SK-MEL-5 (cell line): Measurements from ENCODE around the gene CUTC. TPM values are rescaled to one million over a fixed set of nuclear protein-coding genes. Genes with fewer than 3 reads are reported as not detected.

Experiments
- DNase-seq: peaks from one replicate; pipeline ENCODE4 v3.0.0-alpha.2; 2016; ENCODE audit warnings: low read depth, low spot score
- in situ Hi-C: cut with HindIII; loops from 2 replicates; pipeline ENCODE4 v1.10.0; 2016; ENCODE audit warnings: low sequenced_read_pairs, high pct_unique_total_duplicates, low pct_unique_long_range_greater_than_20kb
- polyA plus RNA-seq, 2 experiments: library from polyadenylated mRNA; depleted of rRNA; stranded (reverse); fragments of >200 nt; gene quantifications; 2 replicates each; pipeline ENCODE4 v1.2.3, GENCODE V29; 2015
- total RNA-seq: library from RNA; depleted of rRNA; stranded (reverse); fragments of >200 nt; shearing (Covaris generic); gene quantifications from 2 replicates; pipeline ENCODE4 v1.2.3, GENCODE V29; 2014; rRNA removed

Gene CUTC
- 8.5 and 10.9 TPM in 2 replicates for total RNA-seq
- 6.5 and 10.0 TPM in 2 replicates for polyA plus RNA-seq (2015; cell fraction: cytosol; rRNA removed)
- polyA plus RNA-seq (2015; cell fraction: nucleus; rRNA removed), result 23.4 and 38.7 TPM in 2 replicates

DNA sequence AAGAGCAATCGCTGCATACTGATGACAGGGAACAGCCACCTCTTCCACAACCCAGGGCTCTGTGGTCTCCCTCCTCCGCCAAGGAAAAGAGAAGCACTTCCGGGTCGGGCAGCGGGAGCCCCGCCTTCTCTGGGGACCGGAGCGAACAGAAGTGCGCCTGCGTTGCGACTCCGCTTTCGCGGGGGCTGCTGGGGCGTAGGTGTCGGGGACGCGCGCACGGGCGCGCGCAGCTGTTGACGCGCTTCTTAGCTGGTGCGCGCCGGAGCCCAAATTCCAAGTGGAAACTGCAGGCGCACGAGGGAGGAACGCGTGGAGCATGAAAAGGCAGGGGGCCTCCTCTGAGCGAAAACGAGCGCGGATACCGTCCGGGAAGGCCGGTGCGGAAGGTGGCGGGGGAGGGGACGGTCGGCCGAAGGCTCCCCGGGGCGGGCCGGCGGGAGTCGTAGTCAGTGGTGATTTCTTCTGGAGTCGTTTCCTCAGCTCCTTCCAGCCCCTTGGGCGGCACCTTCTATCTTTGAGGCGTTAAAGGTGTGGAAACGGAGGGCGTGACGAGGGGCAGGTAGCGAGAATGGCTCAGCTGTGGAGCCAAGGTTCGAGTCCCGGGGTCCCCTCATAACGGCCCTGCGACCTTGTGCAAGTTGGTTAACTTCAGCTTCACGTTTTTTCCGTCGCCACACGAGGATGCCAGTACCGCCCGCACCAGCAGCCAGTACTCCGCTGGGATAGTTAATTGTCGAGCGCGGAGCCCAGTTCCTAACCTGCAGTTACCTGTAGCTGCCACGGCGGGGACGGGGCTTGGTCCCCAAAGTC, at the start of gene CUTC, which contains the start of gene COX15:
TSS of gene CUTC (plus strand) at position 202 of the 810 bp plus-strand sequence. CDS start at position 317, 115 bp downstream.
TSS of gene COX15 (minus strand) at position 95 of the 810 bp plus-strand sequence. CDS start at position 17, 78 bp downstream.
- in situ Hi-C loops, result no loop called here
- DNase-seq, result peak; percentile 95

GRCh38 chr10:99682752-99683151, 49.3 kb upstream of the CUTC start:
- in situ Hi-C loops, result no loop called here
- peak; percentile 41 for DNase-seq

GRCh38 chr10:99685597-99685967, 46.5 kb upstream of the CUTC start:
- DNase-seq, result no peak
- in situ Hi-C loops, result no loop called here

DNA sequence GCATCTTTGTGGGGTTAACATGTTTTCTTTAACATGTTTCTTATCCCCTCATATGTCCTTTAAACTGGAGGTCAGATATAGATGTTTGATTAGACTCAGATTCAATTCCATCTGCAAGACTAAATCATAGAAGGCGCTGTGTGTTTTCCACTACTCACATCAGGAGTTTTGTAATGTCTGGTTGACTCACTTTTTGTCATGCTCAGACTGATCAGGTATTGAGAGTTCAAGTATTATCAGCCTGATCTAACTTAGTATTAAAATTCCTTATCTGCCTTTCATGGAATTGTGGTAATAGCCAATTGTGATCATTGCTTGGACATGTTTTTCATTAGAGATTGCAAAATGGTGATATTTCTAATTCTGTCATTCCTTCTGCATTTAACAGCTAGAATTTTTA, 42.6 kb upstream of the CUTC start:
- no peak for DNase-seq
- in situ Hi-C loops, result no loop called here

DNA sequence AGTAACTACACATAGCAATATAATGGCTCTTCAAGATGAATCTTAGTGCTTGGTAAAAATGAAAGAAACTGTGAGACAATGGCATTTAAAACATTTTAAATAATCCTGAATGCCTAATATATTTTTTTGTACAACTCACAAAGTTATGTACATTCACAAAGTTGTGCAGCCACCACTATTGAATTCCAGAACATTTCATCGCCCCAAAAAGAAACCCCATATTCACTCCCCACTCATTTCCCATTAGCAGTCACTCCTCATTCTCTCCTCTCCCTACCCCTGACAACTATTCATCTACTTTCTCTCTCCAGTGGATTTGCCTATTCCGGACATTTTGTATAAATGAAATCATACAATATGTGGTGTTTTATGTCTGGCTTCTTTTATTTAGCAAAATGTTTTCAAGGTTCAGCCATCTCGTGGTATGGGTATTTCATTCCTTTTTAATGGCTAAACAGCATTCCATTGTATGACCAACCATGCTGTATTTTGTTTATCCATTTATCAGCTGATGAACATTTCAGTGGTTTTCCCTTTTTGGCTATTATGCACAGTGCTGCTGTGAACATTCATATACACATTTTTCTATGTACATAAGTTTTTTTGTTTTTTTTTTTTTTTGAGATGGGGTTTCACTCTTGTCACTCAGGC, 38.0 kb upstream of the CUTC start:
- in situ Hi-C loops, result no loop called here

DNA sequence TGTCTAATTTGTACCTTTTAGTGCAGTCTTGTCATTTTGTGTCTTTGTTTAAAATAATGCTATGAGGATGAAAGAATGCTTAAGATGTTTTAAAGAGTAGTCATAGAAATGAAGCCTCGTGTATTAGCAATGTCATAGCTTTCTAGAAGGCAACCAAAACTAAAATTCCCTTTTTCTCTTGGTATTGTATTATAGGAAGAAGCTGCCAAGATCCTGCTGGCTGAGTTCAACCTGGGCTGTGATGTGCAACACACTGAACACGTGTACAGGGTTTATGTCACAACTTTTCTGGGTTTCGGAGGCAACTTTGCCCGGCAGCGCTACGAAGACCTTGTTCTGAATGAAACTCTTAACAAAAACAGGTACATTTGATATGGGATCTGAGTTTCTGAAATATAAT, 36.3 kb upstream of the CUTC start:
- in situ Hi-C loops, result no loop called here
- DNase-seq, result no peak

More for the DNA sequence above, 38.0 kb upstream of the CUTC start:
- no peak for DNase-seq

DNA sequence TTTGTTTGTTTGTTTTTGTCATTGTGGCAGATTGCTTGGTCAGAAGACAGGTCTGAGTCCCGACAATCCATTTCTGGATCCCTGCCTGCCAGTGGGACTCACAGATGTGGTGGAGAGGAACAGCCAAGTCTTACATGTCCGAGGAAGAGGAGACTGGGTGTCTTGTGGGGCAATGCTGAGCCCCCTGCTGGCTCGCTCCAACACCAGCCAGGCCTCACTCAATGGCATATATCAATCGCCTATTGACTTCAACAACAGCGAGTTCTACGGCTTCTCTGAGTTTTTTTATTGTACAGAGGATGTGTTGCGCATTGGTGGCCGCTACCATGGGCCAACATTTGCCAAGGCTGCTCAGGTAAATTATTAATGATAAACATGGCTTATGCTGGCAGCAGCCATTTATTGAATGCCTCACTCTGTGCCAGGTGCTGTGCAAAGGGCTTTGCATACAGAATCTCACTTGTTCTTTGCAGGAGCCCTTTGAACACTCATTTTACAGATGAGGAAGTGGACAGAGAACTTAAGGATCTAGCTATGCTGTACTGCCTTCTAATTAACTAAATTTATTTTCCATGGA, 33.4 kb upstream of the CUTC start:
- DNase-seq, result peak; percentile 50

DNA sequence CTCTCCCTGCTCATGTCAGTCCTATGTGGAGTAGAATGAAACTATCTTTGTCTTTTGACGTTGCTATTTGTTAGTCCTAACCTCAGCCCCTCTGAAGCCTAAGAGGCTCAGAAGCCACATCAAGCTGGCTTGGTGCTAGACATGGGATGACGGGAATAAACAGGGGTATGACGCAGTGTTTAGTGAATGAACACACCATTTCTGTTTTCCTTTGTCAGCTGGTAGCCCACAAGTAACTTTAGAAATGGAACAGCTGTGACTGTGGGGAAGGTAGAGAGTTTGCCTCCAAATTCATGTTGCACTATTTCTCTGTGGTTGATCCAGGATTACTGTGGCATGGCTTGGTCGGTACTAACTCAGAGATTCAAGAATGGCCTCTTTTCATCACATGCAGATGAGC, 31.4 kb upstream of the CUTC start:
- in situ Hi-C loops, result no loop called here
- no peak for DNase-seq

More for the DNA sequence above, 33.4 kb upstream of the CUTC start:
- in situ Hi-C loops, result no loop called here

DNA sequence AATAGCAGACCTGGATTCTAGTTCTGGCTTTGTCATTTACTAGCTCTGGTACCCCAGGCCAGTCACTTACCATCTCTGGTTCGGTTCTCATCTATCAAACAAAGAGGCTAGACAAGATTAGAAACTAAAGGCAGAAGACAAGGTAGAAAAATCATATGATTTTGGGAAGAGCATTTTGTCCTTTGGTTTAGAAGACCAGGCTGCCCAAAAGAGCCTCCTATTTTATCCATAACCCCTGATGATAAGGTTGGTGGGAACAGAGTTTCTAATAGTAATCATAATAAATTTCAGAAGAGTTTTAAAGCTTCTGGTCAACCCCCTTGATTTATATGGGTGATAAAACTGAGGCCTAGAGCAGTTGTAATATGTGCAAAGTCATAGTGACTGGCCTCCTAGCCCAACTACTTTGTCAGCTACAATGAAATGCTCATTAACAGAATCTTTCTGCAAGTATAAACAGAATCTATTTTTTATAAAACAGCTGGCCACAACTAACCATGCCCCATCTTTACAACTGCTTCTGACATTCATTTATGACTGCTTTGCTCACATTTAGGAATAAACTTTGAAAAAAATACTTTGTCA, 23.5 kb upstream of the CUTC start:
- no peak for DNase-seq
- in situ Hi-C loops, result no loop called here

DNA sequence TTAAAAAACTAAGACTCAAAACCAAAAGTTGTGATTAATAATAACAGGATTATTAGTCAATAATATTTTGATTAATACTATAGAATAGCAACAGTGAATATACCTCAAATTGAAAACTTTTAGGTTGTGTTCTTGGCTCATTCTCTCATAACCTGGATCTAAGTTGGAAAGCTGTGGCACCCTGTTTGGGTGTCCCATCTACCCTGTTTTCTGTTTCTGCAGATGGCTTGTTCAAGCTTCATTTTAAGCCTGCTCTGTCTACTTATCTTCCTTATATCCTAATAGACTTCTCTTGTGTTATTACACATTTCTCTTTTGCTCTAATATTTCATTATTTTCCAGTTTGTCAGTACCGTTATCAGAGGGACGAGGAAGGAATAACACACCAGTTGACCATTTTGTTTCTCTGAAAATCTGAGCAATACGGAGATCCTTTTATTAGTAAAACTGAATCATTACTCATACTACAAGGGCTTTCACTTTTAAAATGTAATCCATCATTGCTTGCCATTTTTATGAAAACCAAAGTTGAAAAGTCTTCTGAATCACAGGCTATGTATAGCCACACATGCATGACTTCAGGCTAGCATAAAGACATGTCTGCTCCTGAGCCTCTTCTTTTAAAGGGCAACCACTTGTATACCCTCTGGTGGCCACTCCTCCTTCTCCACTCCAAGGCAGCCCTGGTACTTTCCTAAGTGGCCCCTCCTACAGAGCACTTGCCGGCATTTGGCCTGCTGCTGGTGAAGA, 22.4 kb upstream of the CUTC start:
- in situ Hi-C loops, result no loop called here
- peak; percentile 68 for DNase-seq

DNA sequence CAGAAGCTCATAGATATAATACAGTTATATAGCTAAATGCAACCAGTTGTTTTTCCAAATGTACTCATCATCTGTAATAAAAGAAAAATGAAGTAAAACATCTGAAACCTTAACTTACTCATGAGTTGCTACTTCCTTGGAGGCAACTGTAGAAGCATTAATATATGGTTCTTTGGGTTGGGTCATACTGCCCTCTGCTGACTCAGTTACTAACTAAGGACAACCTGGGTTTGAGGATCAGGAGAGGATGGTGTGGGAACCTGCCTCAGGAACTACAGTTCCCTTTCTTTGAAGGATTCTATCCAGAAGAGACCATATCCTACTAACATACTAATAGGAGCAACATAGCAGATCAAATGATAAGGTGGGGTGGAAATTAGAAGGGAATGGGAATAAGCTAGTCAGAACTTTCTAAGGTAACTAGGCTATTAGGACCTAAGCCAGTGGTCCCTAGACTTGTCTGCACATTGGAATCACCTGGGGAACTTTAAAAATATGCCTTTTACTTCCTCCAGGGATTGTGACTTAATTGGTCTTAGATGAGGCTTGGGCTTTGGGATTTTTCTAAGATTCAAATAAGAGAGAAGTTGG, 20.8 kb upstream of the CUTC start:
- in situ Hi-C loops, result no loop called here
- DNase-seq, result peak; percentile 70

DNA sequence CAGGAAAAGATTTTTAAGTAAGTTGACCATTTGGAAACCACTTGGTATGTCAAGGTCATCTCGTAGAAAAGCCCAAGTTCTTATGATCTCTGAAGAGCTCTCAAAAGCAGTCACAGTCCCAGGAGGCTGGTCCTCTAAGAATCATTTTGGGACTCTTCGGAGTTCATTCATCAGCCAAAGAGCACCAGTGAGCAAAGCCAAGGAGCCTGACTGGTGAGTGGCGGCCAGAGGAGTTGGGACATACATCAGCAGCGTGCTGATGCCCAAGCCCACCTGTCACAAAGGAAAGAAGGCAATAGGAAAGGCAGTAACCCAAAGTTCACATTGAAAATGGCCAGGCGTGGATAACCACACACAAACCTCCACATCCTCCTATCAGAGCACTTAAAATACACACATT, 17.6 kb upstream of the CUTC start:
- DNase-seq, result no peak
- in situ Hi-C loops, result no loop called here

DNA sequence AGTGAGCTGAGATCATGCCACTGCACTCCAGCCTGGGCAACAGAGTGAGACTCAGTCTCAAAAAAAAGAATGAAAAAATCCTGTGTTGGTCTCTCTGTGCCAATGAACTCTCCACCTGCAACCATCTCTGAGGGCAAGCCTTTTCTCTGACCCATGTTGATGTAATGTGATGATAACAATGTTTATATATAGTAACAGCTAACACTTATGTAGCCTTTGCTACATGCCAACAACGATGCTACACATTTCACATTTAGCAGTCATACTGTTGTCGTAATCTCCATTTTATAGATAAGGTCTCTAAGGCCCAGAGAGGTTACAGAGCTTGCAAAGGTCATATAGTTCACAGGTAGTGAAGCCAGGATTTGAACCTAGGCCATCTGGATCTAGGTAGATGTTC, 11.6 kb upstream of the CUTC start:
- in situ Hi-C loops, result no loop called here
- DNase-seq, result no peak

GRCh38 chr10:99730026-99730425, 2.0 kb upstream of the CUTC start:
- DNase-seq, result no peak
- in situ Hi-C loops, result no loop called here

- DNase-seq, result no peak
- in situ Hi-C loops, result no loop called here
These were observed 565 bp upstream of the CUTC start for GRCh38 chr10:99731306-99732032.

- in situ Hi-C loops, result no loop called here
- DNase-seq, result no peak
These were observed 1.3 kb downstream of the CUTC start for GRCh38 chr10:99733366-99733765.
